ENCODE data around the gene TMEM109.

The TMEM109 gene

GRCh38 chr11:60944490-60945294 is 30.7 kb downstream of the TMEM109 start:
- DNase-seq, result no peak

GRCh38 chr11:60945295-60945667 is 31.3 kb downstream of the TMEM109 start:
- no peak for DNase-seq

- no peak for DNase-seq
Observed at GRCh38 chr11:60946601-60947264, 32.8 kb downstream of the TMEM109 start.

- DNase-seq, result no peak
Observed at GRCh38 chr11:60947700-60948099, 33.7 kb downstream of the TMEM109 start.

GRCh38 chr11:60948250-60948649 is 34.3 kb downstream of the TMEM109 start:
- no peak for DNase-seq

GRCh38 chr11:60950024-60950423 is 36.1 kb downstream of the TMEM109 start:
- no peak for DNase-seq

GRCh38 chr11:60950933-60951605 is 37.1 kb downstream of the TMEM109 start:
- DNase-seq, result no peak

- no peak for DNase-seq
Observed at GRCh38 chr11:60951606-60951903, 37.6 kb downstream of the TMEM109 start.

GRCh38 chr11:60951904-60952741 is 38.2 kb downstream of the TMEM109 start, which contains the start of gene SLC15A3:
Gene SLC15A3 (minus strand): TSS chr11:60952176. CDS start chr11:60951551, 625 bp downstream.
- peak; percentile 29 for DNase-seq

- no peak for DNase-seq
Observed at GRCh38 chr11:60952742-60953170, 38.8 kb downstream of the TMEM109 start.

GRCh38 chr11:60953781-60954180 is 39.8 kb downstream of the TMEM109 start:
- no peak for DNase-seq

- no peak for DNase-seq
Observed at GRCh38 chr11:60954421-60954820, 40.5 kb downstream of the TMEM109 start.

- no peak for DNase-seq
Observed at GRCh38 chr11:60955571-60955970, 41.6 kb downstream of the TMEM109 start.

GRCh38 chr11:60957188-60957587 is 43.2 kb downstream of the TMEM109 start:
- DNase-seq, result no peak

GRCh38 chr11:60959431-60959830 is 45.5 kb downstream of the TMEM109 start:
- DNase-seq, result no peak

- no peak for DNase-seq
Observed at GRCh38 chr11:60960405-60960804, 46.4 kb downstream of the TMEM109 start.

GRCh38 chr11:60964801-60965200 is 50.8 kb downstream of the TMEM109 start:
- no peak for DNase-seq

- DNase-seq, result no peak
Observed at GRCh38 chr11:60966890-60967289, 52.9 kb downstream of the TMEM109 start.

GRCh38 chr11:60968223-60968622 is 54.3 kb downstream of the TMEM109 start:
- no peak for DNase-seq

- DNase-seq, result peak; percentile 78
Observed at GRCh38 chr11:60970369-60970774, 56.4 kb downstream of the TMEM109 start.

GRCh38 chr11:60970890-60971289 is 56.9 kb downstream of the TMEM109 start:
- no peak for DNase-seq

- peak; percentile 69 for DNase-seq
Observed at GRCh38 chr11:60971520-60971919, 57.6 kb downstream of the TMEM109 start, which contains the start of gene CD6. Gene CD6 (plus strand): TSS chr11:60971680. CDS start chr11:60971866, 186 bp downstream.

Data from activated gamma-delta T cell treated with Interleukin-2 at 50 U/mL for 16 hours (primary cell).